B cell (primary cell): ENCODE data around the gene PRTN3. TPM values are rescaled to one million over a fixed set of nuclear protein-coding genes. Genes with fewer than 3 reads are reported as not detected.

ENCODE experiments used
- ATAC-seq: fragments of 200-7000 bp; cut with Tn5 transposase; one replicate; pipeline ENCODE4 v1.10.0; 2021; ENCODE audit warnings: low read depth, mild to moderate bottlenecking, moderate number of reproducible peaks, moderate library complexity
- CTCF ChIA-PET: fragments of 350-600 bp; sonication (Branson Sonifier 250); formaldehyde crosslinking; loops from one replicate; lab custom pipeline; 2021; ENCODE audit warnings: antibody characterized with exemption, inconsistent platforms; lab: Charles Lee
- POLR2A ChIA-PET: fragments of 350-600 bp; sonication (Branson Sonifier 250); formaldehyde crosslinking; loops from one replicate; lab custom pipeline; 2021; ENCODE audit warnings: antibody characterized with exemption; lab: Charles Lee
- DNase-seq: peaks from one replicate; pipeline ENCODE4 v3.0.0; 2013
- H2AFZ ChIP-seq: 2 replicates; pipeline ENCODE4 v1.6.1; 2012; ENCODE audit warnings: mild to moderate bottlenecking, low read depth, low read length; ENCODE audit not compliant: insufficient read depth, poor library complexity, severe bottlenecking
- H3K27ac ChIP-seq, 2 donors: 1 replicate in 1 of 2; 2 replicates in 1 of 2; pipeline ENCODE4 v1.5.1; 2012 to 2013; ENCODE audit warnings: low read length in 2 of 2, mild to moderate bottlenecking in 2 of 2, moderate library complexity in 1 of 2
- H3K27me3 ChIP-seq, 4 experiments: fragments of 200-600 bp in 1 of 4; sonication (generic) in 1 of 4; replicated peaks in 1 of 4; 1 replicate in 2 of 4; 2 replicates in 2 of 4; pipeline versions ENCODE4 v1.6.1 to v1.7.0; 2013 to 2016; ENCODE audit warnings: low read length in 3 of 4, mild to moderate bottlenecking in 2 of 4, mixed read lengths in 1 of 4, moderate library complexity in 1 of 4; ENCODE audit not compliant: insufficient read depth in 4 of 4, control insufficient read depth in 3 of 4; ENCODE audit errors: control extremely low read depth in 1 of 4
- H3K36me3 ChIP-seq, 2 experiments: replicated peaks in 1 of 2; 1 replicate in 1 of 2; 2 replicates in 1 of 2; pipeline versions ENCODE4 v1.6.1 to v1.7.1; 2013; ENCODE audit warnings: low read length in 1 of 2; ENCODE audit not compliant: insufficient read depth in 2 of 2, control insufficient read depth in 1 of 2; ENCODE audit errors: control extremely low read depth in 1 of 2, extremely low read depth in 1 of 2
- H3K4me1 ChIP-seq, 2 donors: fragments of 200-600 bp in 1 of 2; sonication (generic) in 1 of 2; 1 replicate in 1 of 2; 2 replicates in 1 of 2; pipeline versions ENCODE4 v1.5.1 to v1.6.1; 2013 to 2017; ENCODE audit warnings: low read length in 2 of 2; ENCODE audit not compliant: control insufficient read depth in 2 of 2, insufficient read depth in 2 of 2
- H3K4me2 ChIP-seq: replicated peaks from 2 replicates; pipeline ENCODE3; 2012; ENCODE audit warnings: mild to moderate bottlenecking, low read depth, low read length; ENCODE audit not compliant: poor library complexity, severe bottlenecking
- H3K4me3 ChIP-seq, 5 experiments: fragments of 200-600 bp in 1 of 5; sonication (generic) in 1 of 5; 1 replicate in 3 of 5; 2 replicates in 2 of 5; pipeline versions ENCODE4 v1.5.1 to v1.7.0; 2011 to 2016; ENCODE audit warnings: low read length in 4 of 5, mild to moderate bottlenecking in 4 of 5, low read depth in 2 of 5, control low read depth in 1 of 5, moderate library complexity in 1 of 5; ENCODE audit not compliant: insufficient read depth in 1 of 5; ENCODE audit errors: control extremely low read depth in 1 of 5, extremely low read depth in 1 of 5
- H3K79me2 ChIP-seq: fragments of 200-600 bp; sonication (generic); one replicate; pipeline ENCODE4 v1.6.0; 2016; ENCODE audit warnings: low read length; ENCODE audit not compliant: control insufficient read depth, insufficient read depth
- H3K9ac ChIP-seq: fragments of 200-600 bp; sonication (generic); 2 replicates; pipeline ENCODE4 v1.6.1; 2017; ENCODE audit warnings: mild to moderate bottlenecking, low read length, moderate library complexity
- H3K9me3 ChIP-seq, 3 donors: one replicate each; pipeline versions ENCODE4 v1.6.1 to v1.7.1; 2013; ENCODE audit warnings: low read length in 2 of 3; ENCODE audit not compliant: control insufficient read depth in 2 of 3, insufficient read depth in 1 of 3; ENCODE audit errors: control extremely low read depth in 1 of 3
- H4K20me1 ChIP-seq: 2 replicates; pipeline ENCODE4 v1.6.0; 2012; ENCODE audit warnings: mild to moderate bottlenecking, low read length; ENCODE audit not compliant: insufficient read depth, control insufficient read depth, poor library complexity, severe bottlenecking
- H3K27ac Mint-ChIP-seq: one replicate; pipeline ENCODE4 v1.8.0; 2021; ENCODE audit warnings: mixed read lengths
- H3K27me3 Mint-ChIP-seq: one replicate; pipeline ENCODE4 v1.8.0; 2021; ENCODE audit warnings: mixed read lengths
- H3K4me1 Mint-ChIP-seq: one replicate; pipeline ENCODE4 v1.8.0; 2021; ENCODE audit warnings: mixed read lengths
- H3K4me3 Mint-ChIP-seq: one replicate; pipeline ENCODE4 v1.8.0; 2021; ENCODE audit warnings: mixed read lengths
- H3K9me3 Mint-ChIP-seq: one replicate; pipeline ENCODE4 v1.8.0; 2022; ENCODE audit warnings: mixed read lengths; ENCODE audit not compliant: insufficient read depth
- EZH2 ChIP-seq: IDR thresholded peaks from 2 replicates; pipeline ENCODE4 v1.6.1; 2012; ENCODE audit warnings: borderline replicate concordance, low read depth, mild to moderate bottlenecking, moderate library complexity, low read length; ENCODE audit not compliant: insufficient read depth, poor library complexity, severe bottlenecking
- WGBS: methylation state at CpG from one replicate; pipeline ENCODE4 v1.1.5; 2013; ENCODE audit warnings: missing lambda C conversion rate; ENCODE audit not compliant: insufficient coverage; 5-methylcytosine and 5-hydroxymethylcytosine counted together
- intact Hi-C: fragments of 100-400 bp; cut with micrococcal nuclease; formaldehyde crosslinking; loops from one replicate; pipeline ENCODE4 v1.10.0; 2022
- polyA plus RNA-seq: library from polyadenylated mRNA; depleted of rRNA; stranded (reverse); fragments of >200 nt; gene quantifications from 2 replicates; pipeline ENCODE4 v1.2.3, GENCODE V29; 2012
- total RNA-seq, 2 donors: library from RNA; stranded (reverse); fragments of 120-200 nt in 1 of 2; gene quantifications; 1 replicate in 1 of 2; 2 replicates in 1 of 2; pipeline versions ENCODE4 v1.2.3 to v1.2.4, GENCODE V29; 2013 to 2022
- TF ChIP-seq, protein P1 (sequence below): fragments of 200-600 bp; IDR thresholded peaks from one replicate; pipeline ENCODE4 v1.8.0; 2022; ENCODE audit warnings: antibody characterized with exemption, mild to moderate bottlenecking

Gene PRTN3
- total and polyA plus RNA-seq, 2 donors (not counting 1 experiment from before 2014, with no cell fraction given): not detected

DNA sequence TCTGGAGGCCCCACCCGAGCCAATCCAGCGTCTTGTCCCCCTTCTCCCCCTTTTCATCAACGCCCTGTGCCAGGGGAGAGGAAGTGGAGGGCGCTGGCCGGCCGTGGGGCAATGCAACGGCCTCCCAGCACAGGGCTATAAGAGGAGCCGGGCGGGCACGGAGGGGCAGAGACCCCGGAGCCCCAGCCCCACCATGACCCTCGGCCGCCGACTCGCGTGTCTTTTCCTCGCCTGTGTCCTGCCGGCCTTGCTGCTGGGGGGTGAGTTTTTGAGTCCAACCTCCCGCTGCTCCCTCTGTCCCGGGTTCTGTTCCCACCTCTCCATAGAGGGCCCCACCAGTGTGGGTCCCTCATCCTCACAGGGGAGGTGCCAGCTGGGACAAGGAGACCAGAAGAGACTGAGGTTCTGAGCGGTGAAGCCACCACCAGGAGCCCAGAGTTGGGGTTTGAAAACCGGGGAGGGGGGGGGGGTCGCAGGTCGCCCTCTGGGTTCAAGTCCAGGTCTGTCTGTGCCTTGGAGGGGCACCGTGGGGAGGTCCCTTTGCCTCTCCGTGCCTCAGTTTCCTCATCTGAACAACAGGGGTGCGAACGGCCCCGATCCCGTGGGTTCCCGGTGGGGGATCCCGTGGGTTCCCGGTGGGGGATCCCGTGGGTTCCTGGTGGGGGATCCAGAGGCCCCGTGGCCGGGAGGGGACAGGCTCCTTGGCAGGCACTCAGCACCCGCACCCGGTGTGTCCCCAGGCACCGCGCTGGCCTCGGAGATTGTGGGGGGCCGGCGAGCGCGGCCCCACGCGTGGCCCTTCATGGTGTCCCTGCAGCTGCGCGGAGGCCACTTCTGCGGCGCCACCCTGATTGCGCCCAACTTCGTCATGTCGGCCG is 11.6 kb downstream of the PRTN3 start, which contains the start of gene ELANE:
Gene ELANE, plus strand, starts transcription at position 168 of the 878 bp plus-strand sequence. Its CDS starts 26 bp downstream, at position 194.
- Histone ChIP-seq H3K27me3 (peaks cover 0 to 48% (median 13%) of the 10 kb centered on the region in 4 experiments), H3K36me3 (no peaks in the 10 kb centered on the region), H3K9ac (no peak within 1 kb of the TSS), H3K27ac (no peak within 1 kb of the TSS), H4K20me1 (no peaks in the 10 kb centered on the region), H3K4me3 (no peak within 1 kb of the TSS), H3K79me2 (no peaks in the 10 kb centered on the region), H2AFZ (no peak within 1 kb of the TSS), H3K4me2 (no peak within 1 kb of the TSS), H3K9me3 (peaks cover 0 to 17% (median 0%) of the 10 kb centered on the region in 3 donors), H3K4me1 (peaks cover 0 to 2% of the 10 kb centered on the region in 2 donors)
- Mint-ChIP-seq H3K4me1 (no peaks in the 10 kb centered on the region), H3K4me3 (no peak within 1 kb of the TSS), H3K27me3 (peaks cover 16% of the 10 kb centered on the region), H3K27ac (no peak within 1 kb of the TSS), H3K9me3 (no peaks in the 10 kb centered on the region)
- ATAC-seq: no peak
- CTCF ChIA-PET: no interaction called here
- no peak for DNase-seq
- intact Hi-C loops: no loop called here
- WGBS: 66% methylated on average over 46 of the region's 55 CpGs
- POLR2A ChIA-PET: no interaction called here
- TF ChIP-seq EZH2: no peak
- TF ChIP-seq, protein P1, sequence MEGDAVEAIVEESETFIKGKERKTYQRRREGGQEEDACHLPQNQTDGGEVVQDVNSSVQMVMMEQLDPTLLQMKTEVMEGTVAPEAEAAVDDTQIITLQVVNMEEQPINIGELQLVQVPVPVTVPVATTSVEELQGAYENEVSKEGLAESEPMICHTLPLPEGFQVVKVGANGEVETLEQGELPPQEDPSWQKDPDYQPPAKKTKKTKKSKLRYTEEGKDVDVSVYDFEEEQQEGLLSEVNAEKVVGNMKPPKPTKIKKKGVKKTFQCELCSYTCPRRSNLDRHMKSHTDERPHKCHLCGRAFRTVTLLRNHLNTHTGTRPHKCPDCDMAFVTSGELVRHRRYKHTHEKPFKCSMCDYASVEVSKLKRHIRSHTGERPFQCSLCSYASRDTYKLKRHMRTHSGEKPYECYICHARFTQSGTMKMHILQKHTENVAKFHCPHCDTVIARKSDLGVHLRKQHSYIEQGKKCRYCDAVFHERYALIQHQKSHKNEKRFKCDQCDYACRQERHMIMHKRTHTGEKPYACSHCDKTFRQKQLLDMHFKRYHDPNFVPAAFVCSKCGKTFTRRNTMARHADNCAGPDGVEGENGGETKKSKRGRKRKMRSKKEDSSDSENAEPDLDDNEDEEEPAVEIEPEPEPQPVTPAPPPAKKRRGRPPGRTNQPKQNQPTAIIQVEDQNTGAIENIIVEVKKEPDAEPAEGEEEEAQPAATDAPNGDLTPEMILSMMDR: no peak

DNA sequence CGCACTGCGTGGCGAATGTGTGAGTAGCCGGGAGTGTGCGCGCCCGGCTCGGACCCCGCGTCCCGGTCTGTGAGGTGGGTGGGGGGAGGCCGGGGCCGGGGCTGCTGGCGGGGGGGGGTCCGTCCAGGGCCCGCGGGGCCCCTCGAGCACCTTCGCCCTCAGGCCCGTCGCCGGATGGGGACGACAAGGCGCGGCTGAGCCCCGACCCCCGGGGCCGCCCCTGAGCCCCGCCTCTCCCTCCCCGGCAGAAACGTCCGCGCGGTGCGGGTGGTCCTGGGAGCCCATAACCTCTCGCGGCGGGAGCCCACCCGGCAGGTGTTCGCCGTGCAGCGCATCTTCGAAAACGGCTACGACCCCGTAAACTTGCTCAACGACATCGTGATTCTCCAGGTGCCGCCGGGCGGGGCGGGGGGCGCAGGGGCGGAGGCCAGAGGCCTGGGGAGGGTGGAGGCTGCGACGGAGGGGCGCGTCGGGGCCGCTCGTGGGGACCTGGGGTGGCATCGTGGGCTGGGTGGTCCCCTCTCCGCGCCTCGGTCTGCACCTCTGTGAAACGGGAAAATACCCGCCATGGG is 12.3 kb downstream of the PRTN3 start:
- ATAC-seq: no peak
- Mint-ChIP-seq H3K27me3 (peaks cover 14% of the 10 kb centered on the region), H3K4me3 (no peak overlapping the region), H3K4me1 (no peaks in the 10 kb centered on the region), H3K27ac (no peak overlapping the region), H3K9me3 (no peaks in the 10 kb centered on the region)
- POLR2A ChIA-PET: no interaction called here
- H3K79me2 ChIP-seq: no peaks in the 10 kb centered on the region
- no peaks in the 10 kb centered on the region for H4K20me1 ChIP-seq
- intact Hi-C loops: no loop called here
- no peaks in the 10 kb centered on the region for H3K36me3 ChIP-seq
- no peak overlapping the region for H3K4me2 ChIP-seq
- no peak for TF ChIP-seq EZH2
- TF ChIP-seq, protein P1: no peak
- H3K4me1 ChIP-seq: peaks cover 0 to 5% of the 10 kb centered on the region in 2 donors
- CTCF ChIA-PET: no interaction called here
- no peak for DNase-seq
- no peak overlapping the region for H3K9ac ChIP-seq
- no peak overlapping the region for H3K4me3 ChIP-seq
- no peak overlapping the region for H2AFZ ChIP-seq
- peaks cover 0 to 17% (median 0%) of the 10 kb centered on the region in 3 donors for H3K9me3 ChIP-seq
- 40% methylated on average over 49 of the region's 67 CpGs for WGBS
- no peak overlapping the region for H3K27ac ChIP-seq
- H3K27me3 ChIP-seq: peaks cover 0 to 42% (median 9%) of the 10 kb centered on the region in 4 experiments
